Kidney epithelial cell (primary cell): ENCODE measurements around the gene VEZF1. TPM values are rescaled to one million over a fixed set of nuclear protein-coding genes. Genes with fewer than 3 reads are reported as not detected.

Experiments used
- DNase-seq: peaks from one replicate; pipeline ENCODE4 v3.0.0-alpha.2; 2010; ENCODE audit warnings: low read depth
- H3K27me3 ChIP-seq: 2 replicates; pipeline ENCODE4 v1.6.0; 2011; ENCODE audit warnings: low read length; ENCODE audit not compliant: control insufficient read depth, insufficient read depth
- H3K36me3 ChIP-seq: 2 replicates; pipeline ENCODE4 v1.5.1; 2011; ENCODE audit warnings: low read length; ENCODE audit not compliant: control insufficient read depth, insufficient read depth
- H3K4me3 ChIP-seq: 2 replicates; pipeline ENCODE4 v1.5.1; 2011; ENCODE audit warnings: low read depth, mild to moderate bottlenecking, control low read depth, low read length
- CTCF ChIP-seq: IDR thresholded peaks from 2 replicates; pipeline ENCODE4 v1.5.1; 2011; ENCODE audit warnings: mild to moderate bottlenecking, moderate library complexity, low read length, control low read depth, inconsistent platforms; ENCODE audit not compliant: insufficient read depth, poor library complexity, severe bottlenecking
- total RNA-seq: library from RNA; depleted of rRNA; stranded (reverse); fragments of >200 nt; gene quantifications from 2 replicates; pipeline ENCODE4 v1.2.3, GENCODE V29; 2015

The VEZF1 gene
- total RNA-seq, 1 donor from 2014 or later = 78.3 TPM

- TF ChIP-seq CTCF = no peak
- no peaks in the 10 kb centered on the region for H3K27me3 ChIP-seq
- no peak for DNase-seq
- peaks cover 1% of the 10 kb centered on the region for H3K36me3 ChIP-seq
- H3K4me3 ChIP-seq = no peak overlapping the region
Observed at GRCh38 chr17:58001461-58002124, 13.5 kb upstream of the VEZF1 start.

GRCh38 chr17:57999496-58000017 lies 11.5 kb upstream of the VEZF1 start:
- Histone ChIP-seq H3K27me3 (no peaks in the 10 kb centered on the region), H3K4me3 (no peak overlapping the region), H3K36me3 (no peaks in the 10 kb centered on the region)
- no peak for DNase-seq
- peak; percentile 73 for TF ChIP-seq CTCF

GRCh38 chr17:57999010-57999495 lies 11.0 kb upstream of the VEZF1 start:
- no peak overlapping the region for H3K4me3 ChIP-seq
- no peaks in the 10 kb centered on the region for H3K27me3 ChIP-seq
- DNase-seq = no peak
- TF ChIP-seq CTCF = no peak
- H3K36me3 ChIP-seq = no peaks in the 10 kb centered on the region

- no peak for TF ChIP-seq CTCF
- Histone ChIP-seq H3K27me3 (no peaks in the 10 kb centered on the region), H3K4me3 (no peak overlapping the region), H3K36me3 (no peaks in the 10 kb centered on the region)
- DNase-seq = no peak
Observed at GRCh38 chr17:57997085-57997809, 9.2 kb upstream of the VEZF1 start.

DNA sequence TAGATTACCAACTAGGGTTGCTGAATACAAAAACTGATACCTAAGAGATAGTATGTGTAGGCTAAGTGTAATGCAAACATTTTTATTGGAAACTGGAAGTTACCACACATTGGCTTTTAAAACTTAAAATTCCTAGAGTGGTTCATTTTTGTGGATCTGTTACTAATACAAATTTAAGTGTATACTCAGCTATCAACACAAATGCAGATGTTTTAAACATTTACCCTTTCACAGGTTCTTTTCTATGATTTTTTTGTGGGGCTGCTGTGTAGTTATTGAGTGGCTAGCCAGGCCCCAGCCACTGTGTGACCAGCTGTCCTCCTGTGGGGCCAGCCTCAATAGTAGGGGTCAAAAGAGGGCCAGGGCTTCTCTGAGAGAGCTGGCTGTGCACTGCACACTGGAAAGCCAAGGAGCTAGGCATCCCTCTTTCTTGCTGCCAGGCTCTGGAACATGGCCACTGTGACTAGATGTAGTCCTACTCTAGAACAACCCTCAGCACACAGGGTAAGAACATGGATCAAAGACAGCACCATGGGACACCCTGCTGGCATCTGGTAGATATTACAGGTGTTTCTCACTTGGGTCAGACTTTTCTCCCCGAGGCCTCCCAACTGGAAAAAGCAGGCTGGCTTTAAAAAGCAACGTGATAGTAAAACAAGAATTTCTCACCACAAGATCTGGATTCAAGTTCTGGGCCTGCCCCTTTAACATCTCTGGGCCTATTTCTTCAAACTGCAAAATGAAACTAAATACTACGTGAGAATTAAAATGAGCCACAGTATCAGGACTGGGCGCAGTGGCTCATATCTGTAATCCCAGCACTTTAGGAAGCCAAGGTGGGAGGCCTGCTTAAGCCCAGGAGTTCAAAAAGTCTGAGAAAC lies 7.3 kb upstream of the VEZF1 start:
- TF ChIP-seq CTCF = peak; percentile 63
- no peaks in the 10 kb centered on the region for H3K36me3 ChIP-seq
- H3K4me3 ChIP-seq = no peak overlapping the region
- no peak for DNase-seq
- H3K27me3 ChIP-seq = no peaks in the 10 kb centered on the region
